Measurements from ENCODE around the gene BAD.

DNA sequence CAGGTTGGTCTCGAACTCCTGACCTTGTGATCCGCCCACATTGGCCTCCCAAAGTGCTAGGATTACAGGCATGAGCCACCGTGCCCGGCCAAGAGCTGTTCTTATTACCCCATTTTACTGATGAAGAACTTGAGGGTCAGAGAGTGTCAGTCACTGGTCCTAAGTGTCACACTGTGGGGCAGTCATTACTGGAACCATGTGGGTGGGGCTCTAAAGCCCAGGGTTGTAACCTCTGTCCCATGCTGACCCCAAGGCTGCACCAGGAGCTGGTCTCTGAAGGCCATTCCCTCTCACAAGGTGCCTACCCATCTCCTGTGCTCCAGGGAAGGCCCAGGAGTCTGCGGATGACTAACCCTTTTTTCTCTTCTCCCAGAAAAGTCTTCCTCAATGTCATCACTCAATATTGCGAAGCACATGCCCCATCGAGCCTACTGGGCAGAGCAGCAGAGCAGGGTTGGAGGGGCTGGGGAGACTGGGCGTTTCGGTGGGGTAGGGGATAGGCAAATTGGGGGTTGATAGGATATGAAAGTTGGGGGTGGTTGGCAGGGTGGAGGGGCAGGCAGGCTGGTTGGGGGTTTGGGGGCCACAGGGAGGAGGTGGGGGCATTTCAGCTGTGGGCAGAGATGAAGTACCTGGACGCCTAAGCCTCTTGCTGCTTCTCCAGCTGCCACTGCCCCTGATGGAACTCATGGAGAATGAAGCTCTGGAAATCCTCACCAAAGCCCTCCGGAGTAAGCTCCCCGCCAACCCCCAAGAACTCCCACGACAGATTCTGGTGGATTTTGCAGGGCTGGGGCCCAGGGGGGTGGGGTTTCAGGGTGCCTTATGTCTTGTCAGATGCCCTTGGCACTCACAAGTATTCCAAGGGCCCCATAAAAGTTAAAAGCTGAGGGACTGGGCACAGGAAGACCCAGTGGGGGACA, 18.9 kb upstream of the BAD start:
- TF ChIP-seq, protein P1, sequence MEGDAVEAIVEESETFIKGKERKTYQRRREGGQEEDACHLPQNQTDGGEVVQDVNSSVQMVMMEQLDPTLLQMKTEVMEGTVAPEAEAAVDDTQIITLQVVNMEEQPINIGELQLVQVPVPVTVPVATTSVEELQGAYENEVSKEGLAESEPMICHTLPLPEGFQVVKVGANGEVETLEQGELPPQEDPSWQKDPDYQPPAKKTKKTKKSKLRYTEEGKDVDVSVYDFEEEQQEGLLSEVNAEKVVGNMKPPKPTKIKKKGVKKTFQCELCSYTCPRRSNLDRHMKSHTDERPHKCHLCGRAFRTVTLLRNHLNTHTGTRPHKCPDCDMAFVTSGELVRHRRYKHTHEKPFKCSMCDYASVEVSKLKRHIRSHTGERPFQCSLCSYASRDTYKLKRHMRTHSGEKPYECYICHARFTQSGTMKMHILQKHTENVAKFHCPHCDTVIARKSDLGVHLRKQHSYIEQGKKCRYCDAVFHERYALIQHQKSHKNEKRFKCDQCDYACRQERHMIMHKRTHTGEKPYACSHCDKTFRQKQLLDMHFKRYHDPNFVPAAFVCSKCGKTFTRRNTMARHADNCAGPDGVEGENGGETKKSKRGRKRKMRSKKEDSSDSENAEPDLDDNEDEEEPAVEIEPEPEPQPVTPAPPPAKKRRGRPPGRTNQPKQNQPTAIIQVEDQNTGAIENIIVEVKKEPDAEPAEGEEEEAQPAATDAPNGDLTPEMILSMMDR (IDR thresholded peaks at IDR 0.05; ENCODE audit: poor library complexity): no peak
- TF ChIP-seq EZH2phosphoT487 (IDR thresholded peaks at IDR 0.05; ENCODE audit: low read depth, severe bottlenecking, unreplicated experiment): no peak
- TF ChIP-seq EZH2 (IDR thresholded peaks at IDR 0.05; ENCODE audit: borderline replicate concordance): no peak

Data from hepatocyte (in vitro differentiated cells).